IMR-90 (cell line): ENCODE results near the gene ETV4. TPM values are rescaled to one million over a fixed set of nuclear protein-coding genes. Genes with fewer than 3 reads are reported as not detected.
A peak's percentile ranks its signal among the peaks of the same experiment; 100 is the strongest.

Experiments
- ATAC-seq: fragments of 200-7000 bp; cut with Tn5 transposase; 2 replicates; pipeline ENCODE4 v1.9.1; 2020; ENCODE audit warnings: low read depth, mild to moderate bottlenecking, moderate library complexity
- BruUV-seq: library from RNA; stranded (reverse); fragments of 400-500 nt; replicated peaks from 2 replicates; lab custom pipeline; 2021; lab: Mats Ljungman, UMichigan
- CTCF ChIA-PET: fragments of 300-600 bp; formaldehyde crosslinking; extraction: SDS; loops from one replicate; lab custom pipeline; 2021; ENCODE audit warnings: antibody characterized with exemption; lab: Yijun Ruan, JAX
- POLR2A ChIA-PET: fragments of 300-600 bp; sonication (Branson Sonifier 250); formaldehyde crosslinking; loops from one replicate; lab custom pipeline; 2022; ENCODE audit warnings: antibody characterized with exemption; ENCODE audit not compliant: unreplicated experiment; lab: Charles Lee
- DNase-seq: peaks from one replicate; pipeline ENCODE4 v3.0.0; 2013
- H2AFZ ChIP-seq: replicated peaks from 2 replicates; pipeline ENCODE3; 2013; ENCODE audit warnings: low read length, mild to moderate bottlenecking; ENCODE audit not compliant: poor library complexity
- H2AK5ac ChIP-seq: 2 replicates; pipeline ENCODE4 v1.6.1; 2013; ENCODE audit warnings: low read depth, low read length, inconsistent platforms
- H2AK9ac ChIP-seq: replicated peaks from 2 replicates; pipeline ENCODE3; 2013; ENCODE audit warnings: mild to moderate bottlenecking, low read depth, low read length, moderate library complexity; ENCODE audit not compliant: poor library complexity
- H2BK120ac ChIP-seq: 2 replicates; pipeline ENCODE4 v1.6.1; 2013; ENCODE audit warnings: low read depth, low read length, inconsistent platforms
- H2BK15ac ChIP-seq: 3 replicates; pipeline ENCODE4 v1.6.1; 2013; ENCODE audit warnings: low read depth, low read length, inconsistent platforms
- H2BK20ac ChIP-seq: 2 replicates; pipeline ENCODE4 v1.6.1; 2013; ENCODE audit warnings: low read depth, mild to moderate bottlenecking, inconsistent platforms, low read length, moderate library complexity
- H2BK5ac ChIP-seq: 2 replicates; pipeline ENCODE4 v1.6.1; 2013; ENCODE audit warnings: mild to moderate bottlenecking, low read depth, low read length, inconsistent platforms; ENCODE audit not compliant: poor library complexity, severe bottlenecking
- H3K14ac ChIP-seq: replicated peaks from 2 replicates; pipeline ENCODE4 v1.6.1; 2013; ENCODE audit warnings: low read depth, low read length, inconsistent platforms
- H3K18ac ChIP-seq: 2 replicates; pipeline ENCODE4 v1.6.1; 2013; ENCODE audit warnings: low read depth, low read length, control low read depth
- H3K23ac ChIP-seq: 2 replicates; pipeline ENCODE4 v1.6.1; 2013; ENCODE audit warnings: low read depth, low read length, inconsistent platforms
- H3K27ac ChIP-seq: 2 replicates; pipeline ENCODE4 v1.5.1; 2013; ENCODE audit warnings: mild to moderate bottlenecking, control low read depth, low read length; ENCODE audit not compliant: insufficient read depth
- H3K27me3 ChIP-seq: 2 replicates; pipeline ENCODE4 v1.6.1; 2013; ENCODE audit warnings: low read length; ENCODE audit not compliant: control insufficient read depth, insufficient read depth
- H3K36me3 ChIP-seq: 2 replicates; pipeline ENCODE4 v1.6.1; 2013; ENCODE audit warnings: low read length, mixed read lengths; ENCODE audit not compliant: control insufficient read depth, insufficient read depth
- H3K4ac ChIP-seq: 2 replicates; pipeline ENCODE4 v1.6.1; 2013; ENCODE audit warnings: low read depth, low read length, inconsistent platforms
- H3K4me1 ChIP-seq: 2 replicates; pipeline ENCODE4 v1.6.1; 2013; ENCODE audit warnings: low read length, mixed read lengths; ENCODE audit not compliant: control insufficient read depth, insufficient read depth
- H3K4me2 ChIP-seq: 2 replicates; pipeline ENCODE4 v1.6.1; 2013; ENCODE audit warnings: low read depth, mild to moderate bottlenecking, control low read depth, low read length, moderate library complexity
- H3K4me3 ChIP-seq: 2 replicates; pipeline ENCODE4 v1.5.1; 2013; ENCODE audit warnings: low read depth, mild to moderate bottlenecking, control low read depth, low read length, moderate library complexity; ENCODE audit not compliant: insufficient read depth
- H3K56ac ChIP-seq: 2 replicates; pipeline ENCODE4 v1.6.1; 2013; ENCODE audit warnings: low read length, inconsistent platforms; ENCODE audit not compliant: insufficient read depth; ENCODE audit errors: extremely low read depth
- H3K79me1 ChIP-seq, 2 experiments: 2 replicates each; pipeline ENCODE4 v1.6.1; 2013; ENCODE audit warnings: low read length in 2 of 2, inconsistent platforms in 1 of 2, low read depth in 1 of 2
- H3K9ac ChIP-seq: 2 replicates; pipeline ENCODE4 v1.6.1; 2013; ENCODE audit warnings: low read depth, low read length, control low read depth
- H3K9me1 ChIP-seq: 2 replicates; pipeline ENCODE4 v1.6.1; 2013; ENCODE audit warnings: low read length, inconsistent platforms; ENCODE audit not compliant: insufficient read depth
- H3K9me3 ChIP-seq: 2 replicates; pipeline ENCODE4 v1.6.1; 2013; ENCODE audit warnings: low read length; ENCODE audit not compliant: control insufficient read depth, insufficient read depth
- H4K20me1 ChIP-seq: 2 replicates; pipeline ENCODE4 v1.6.1; 2013; ENCODE audit warnings: low read length, inconsistent platforms; ENCODE audit not compliant: insufficient read depth
- H4K5ac ChIP-seq: 2 replicates; pipeline ENCODE4 v1.6.1; 2013; ENCODE audit warnings: mild to moderate bottlenecking, low read depth, low read length, control low read depth
- H4K8ac ChIP-seq, 2 experiments: 2 replicates each; pipeline ENCODE4 v1.6.1; 2013; ENCODE audit warnings: low read depth in 2 of 2, low read length in 2 of 2, control low read depth in 1 of 2, inconsistent platforms in 1 of 2
- H4K91ac ChIP-seq: 2 replicates; pipeline ENCODE4 v1.6.1; 2013; ENCODE audit warnings: low read depth, low read length, inconsistent platforms; ENCODE audit not compliant: insufficient read depth
- BHLHE40 ChIP-seq: fragments of 150-350 bp; IDR thresholded peaks from 2 replicates; pipeline ENCODE4 v1.6.1; 2016; ENCODE audit warnings: mild to moderate bottlenecking, low read depth, low read length
- CEBPB ChIP-seq: IDR thresholded peaks from 2 replicates; pipeline ENCODE4 v1.6.1; 2012; ENCODE audit warnings: low read depth, low read length, improper control_type of control experiment
- CHD1 ChIP-seq: IDR thresholded peaks from 2 replicates; pipeline ENCODE4 v1.6.1; 2012; ENCODE audit warnings: low read depth, low read length, improper control_type of control experiment
- CTCF ChIP-seq: conservative IDR thresholded peaks from 2 replicates; pipeline ENCODE4 v1.5.1; 2012; ENCODE audit warnings: mild to moderate bottlenecking, low read depth, low read length, improper control_type of control experiment
- ELK1 ChIP-seq: fragments of 150-350 bp; IDR thresholded peaks from 2 replicates; pipeline ENCODE4 v1.6.1; 2016; ENCODE audit warnings: low read depth, mild to moderate bottlenecking, low read length, moderate library complexity, borderline replicate concordance
- FOS ChIP-seq: fragments of 150-350 bp; IDR thresholded peaks from 2 replicates; pipeline ENCODE4 v1.6.1; 2016; ENCODE audit warnings: low read depth, low read length
- MAFK ChIP-seq: IDR thresholded peaks from 2 replicates; pipeline ENCODE4 v1.6.1; 2012; ENCODE audit warnings: low read depth, low read length, improper control_type of control experiment
- MXI1 ChIP-seq: IDR thresholded peaks from 2 replicates; pipeline ENCODE4 v1.6.1; 2012; ENCODE audit warnings: low read depth, mild to moderate bottlenecking, low read length, moderate library complexity, borderline replicate concordance
- NFE2L2 ChIP-seq: fragments of 150-350 bp; IDR thresholded peaks from 2 replicates; pipeline ENCODE4 v1.6.1; 2016; ENCODE audit warnings: low read depth, mild to moderate bottlenecking, low read length
- POLR2A ChIP-seq: IDR thresholded peaks from 2 replicates; pipeline ENCODE4 v1.6.1; 2012; ENCODE audit warnings: mild to moderate bottlenecking, low read depth, low read length
- RAD21 ChIP-seq: IDR thresholded peaks from 2 replicates; pipeline ENCODE4 v1.6.1; 2012; ENCODE audit warnings: low read length, improper control_type of control experiment
- RCOR1 ChIP-seq: IDR thresholded peaks from 2 replicates; pipeline ENCODE4 v1.6.1; 2012; ENCODE audit warnings: mild to moderate bottlenecking, low read length, improper control_type of control experiment; ENCODE audit not compliant: insufficient replicate concordance
- RFX5 ChIP-seq: IDR thresholded peaks from 2 replicates; pipeline ENCODE4 v1.8.0; 2012; ENCODE audit warnings: low read depth, mild to moderate bottlenecking, low read length, moderate library complexity
- SMC3 ChIP-seq: fragments of 150-350 bp; IDR thresholded peaks from 2 replicates; pipeline ENCODE4 v1.6.1; 2016; ENCODE audit warnings: low read depth, mild to moderate bottlenecking, antibody characterized with exemption, low read length, moderate library complexity
- WGBS, 2 experiments: methylation state at CpG; one replicate each; pipeline versions ENCODE4 v1.1.5 to v1.1.7; 2013; ENCODE audit warnings: missing lambda C conversion rate in 2 of 2; ENCODE audit not compliant: insufficient read length in 1 of 2; ENCODE audit errors: extremely low coverage in 2 of 2; 5-methylcytosine and 5-hydroxymethylcytosine counted together
- dilution Hi-C: fragments of 300-500 bp; cut with HindIII; formaldehyde crosslinking; loops from one replicate; pipeline ENCODE4 v1.14.3; 2018; ENCODE audit warnings: low sequenced_read_pairs; ENCODE audit not compliant: unreplicated experiment
- in situ Hi-C: fragments of 300-500 bp; cut with MboI; formaldehyde crosslinking; loops from 3 replicates; pipeline ENCODE4 v1.14.3; 2019; ENCODE audit warnings: low sequenced_read_pairs, inconsistent platforms, mixed read lengths
- intact Hi-C: fragments of 100-400 bp; cut with micrococcal nuclease; formaldehyde crosslinking; loops from 2 replicates; pipeline ENCODE4 v1.10.0; 2022
- polyA plus RNA-seq, 3 experiments: library from polyadenylated mRNA; depleted of rRNA; stranded (reverse); fragments of >200 nt; gene quantifications; 2 replicates each; pipeline ENCODE4 v1.2.3, GENCODE V29; 2012; ENCODE audit warnings: low replicate concordance in 1 of 3
- total RNA-seq: library from RNA; depleted of rRNA; stranded (reverse); fragments of >200 nt; gene quantifications from 2 replicates; pipeline ENCODE4 v1.2.3, GENCODE V29; 2012

Gene ETV4
- total and polyA plus RNA-seq, 2 of the 4 experiments (the other 2 are of a cell fraction): 4.3 to 13.2 TPM

GRCh38 chr17:43574896-43575525 lies 28.9 kb upstream of the ETV4 start (continued):
- TF ChIP-seq ELK1 (no peak), RCOR1 (no peak), RAD21 (no peak)

GRCh38 chr17:43574348-43574747 lies 28.2 kb upstream of the ETV4 start:
- POLR2A ChIA-PET: no interaction called here
- H4K8ac ChIP-seq: no peak overlapping the region
- TF ChIP-seq SMC3 (no peak), NFE2L2 (no peak), CTCF (no peak), CHD1 (no peak), BHLHE40 (no peak), RCOR1 (no peak), MXI1 (no peak), RFX5 (no peak), FOS (no peak), RAD21 (no peak), CEBPB (no peak), POLR2A (no peak), MAFK (no peak)

More at GRCh38 chr17:43574348-43574747, 28.2 kb upstream of the ETV4 start:
- Histone ChIP-seq H3K79me1 (no peaks in the 10 kb centered on the region), H4K91ac (no peak overlapping the region), H3K4me1 (peaks cover 13% of the 10 kb centered on the region), H3K23ac (no peak overlapping the region), H3K9me1 (peaks cover 13% of the 10 kb centered on the region), H2AK5ac (peak overlapping the region; percentile 5; the same call in 1 of the 2 replicates), H3K14ac (no peak overlapping the region), H2BK120ac (no peak overlapping the region), H3K4me2 (no peak overlapping the region), H2AFZ (no peak overlapping the region), H2BK5ac (no peak overlapping the region), H3K36me3 (no peaks in the 10 kb centered on the region), H3K4me3 (no peak overlapping the region), H3K9ac (no peak overlapping the region), H4K20me1 (peaks cover 3% of the 10 kb centered on the region; the same call in 1 of the 2 replicates), H2BK20ac (no peak overlapping the region), H3K27me3 (no peaks in the 10 kb centered on the region), H4K5ac (no peak overlapping the region), H3K9me3 (no peaks in the 10 kb centered on the region), H3K4ac (no peak overlapping the region), H2AK9ac (no peak overlapping the region), H3K18ac (no peak overlapping the region), H3K27ac (no peak overlapping the region), H2BK15ac (no peak overlapping the region), H3K56ac (no peak overlapping the region)
- intact Hi-C loops: no loop called here
- ATAC-seq: no peak
- dilution Hi-C loops: no loop called here
- BruUV-seq: no TSS peak
- 78% methylated on average over 12 of the region's 13 CpGs; no CpG with 5 or more reads in 1 of the 2 experiments for WGBS, 2 experiments
- no peak for DNase-seq
- in situ Hi-C loops: no loop called here
- CTCF ChIA-PET: interaction anchor here (0.7 to 8.7 kb wide), 3 partner anchors 12 to 120 kb away, joined by 3 to 82 read pairs (median 3); no protein-coding TSS in a partner anchor
